NCI-H187 (cell line): ENCODE data around the gene IFIT1B.
"Not testable (repeated sequence)": the region's sequence is repeated elsewhere in the genome, so short reads cannot be mapped to it uniquely, and the experiment has no call there.

ENCODE experiments used
- DNase-seq, 2 experiments: peaks; one replicate each; lab custom pipeline; 2025; lab: John Stamatoyannopoulos, UW

The IFIT1B gene

GRCh38 chr10:89348481-89348880 lies 29.4 kb upstream of the IFIT1B start:
- DNase-seq = no peak

GRCh38 chr10:89348975-89349374 lies 28.9 kb upstream of the IFIT1B start:
- no peak for DNase-seq

DNA sequence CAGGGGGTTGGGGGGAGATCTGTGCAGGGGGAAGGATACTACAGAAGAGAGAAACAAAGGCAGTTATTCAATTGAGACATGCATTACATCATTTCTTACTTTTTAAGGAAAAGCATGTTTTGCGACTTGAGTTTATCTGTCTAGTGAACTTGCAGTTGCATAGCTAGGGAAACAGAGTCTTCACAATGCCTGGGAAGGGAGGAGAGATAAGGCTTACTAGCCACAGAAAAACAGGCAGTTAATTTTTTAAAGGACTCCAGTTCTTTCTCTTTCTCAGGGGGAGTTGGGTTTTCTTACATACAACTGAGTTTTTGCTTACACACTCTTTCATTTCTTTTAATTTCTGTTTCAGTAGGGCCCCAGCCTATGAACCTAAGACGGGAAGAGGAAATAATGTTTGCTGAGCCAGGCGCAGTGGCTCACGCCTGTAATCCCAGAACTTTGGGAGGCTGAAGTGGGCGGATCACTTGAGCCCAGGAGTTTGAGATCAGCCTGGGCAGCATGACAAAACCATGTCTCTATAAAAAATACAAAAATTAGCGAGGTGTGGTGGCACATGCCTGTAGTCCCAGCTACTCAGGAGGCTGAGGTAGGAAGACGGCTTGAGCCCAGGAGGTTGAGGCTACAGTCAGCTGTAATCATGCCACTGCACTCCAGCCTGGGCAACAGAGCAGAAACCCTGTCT lies 27.1 kb upstream of the IFIT1B start:
- not testable (repeated sequence) for DNase-seq

- DNase-seq = no peak
These were observed 26.5 kb upstream of the IFIT1B start for GRCh38 chr10:89351412-89351779.

GRCh38 chr10:89351780-89352597 lies 25.9 kb upstream of the IFIT1B start:
- no peak for DNase-seq

- DNase-seq = no peak
These were observed 25.1 kb upstream of the IFIT1B start for GRCh38 chr10:89352802-89353201.

DNA sequence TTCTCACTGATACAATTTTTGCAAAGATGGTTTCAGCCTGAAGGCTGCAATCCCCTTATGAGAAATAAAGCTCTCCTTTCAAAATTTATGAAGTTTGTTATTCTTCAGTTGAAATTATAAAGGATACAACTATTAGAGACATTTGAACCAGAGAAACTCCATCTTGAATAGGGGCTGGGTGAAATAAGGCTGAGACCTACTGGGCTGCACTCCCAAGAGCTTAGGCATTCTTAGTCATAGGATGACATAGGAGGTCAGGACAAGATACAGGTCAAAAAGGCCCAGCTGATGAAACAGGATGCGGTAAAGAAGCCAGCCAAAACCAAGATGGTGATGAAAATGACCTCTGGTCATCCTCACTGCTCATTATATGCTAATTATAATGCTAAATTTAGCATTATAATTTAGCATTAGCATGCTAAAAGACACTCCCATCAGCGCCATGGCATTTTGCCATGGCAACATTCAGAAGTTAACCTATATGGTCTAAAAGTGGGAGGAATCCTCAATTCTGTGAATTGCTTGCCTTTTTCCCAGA lies 22.4 kb upstream of the IFIT1B start:
- no peak for DNase-seq

DNA sequence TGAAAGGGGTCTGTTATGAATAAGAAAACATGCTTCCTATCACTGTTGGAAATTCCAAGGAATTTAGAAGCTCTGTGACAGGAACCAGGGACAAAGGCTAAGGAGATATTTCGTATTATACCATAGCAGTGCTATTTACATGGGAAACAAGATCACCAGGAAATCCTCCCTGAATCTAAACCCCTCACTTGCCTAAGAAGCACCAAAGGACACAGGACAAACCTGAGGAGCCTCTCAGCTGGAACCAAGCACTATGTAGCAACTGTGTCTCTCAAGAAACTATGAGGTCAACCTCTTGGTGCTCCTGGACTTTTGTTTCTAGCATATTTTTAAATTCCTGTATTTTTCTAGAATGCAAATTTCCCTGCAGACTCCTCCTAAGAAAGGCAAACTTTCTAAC lies 20.8 kb upstream of the IFIT1B start:
- DNase-seq = no peak

GRCh38 chr10:89357975-89358374 lies 19.9 kb upstream of the IFIT1B start:
- DNase-seq = no peak

DNA sequence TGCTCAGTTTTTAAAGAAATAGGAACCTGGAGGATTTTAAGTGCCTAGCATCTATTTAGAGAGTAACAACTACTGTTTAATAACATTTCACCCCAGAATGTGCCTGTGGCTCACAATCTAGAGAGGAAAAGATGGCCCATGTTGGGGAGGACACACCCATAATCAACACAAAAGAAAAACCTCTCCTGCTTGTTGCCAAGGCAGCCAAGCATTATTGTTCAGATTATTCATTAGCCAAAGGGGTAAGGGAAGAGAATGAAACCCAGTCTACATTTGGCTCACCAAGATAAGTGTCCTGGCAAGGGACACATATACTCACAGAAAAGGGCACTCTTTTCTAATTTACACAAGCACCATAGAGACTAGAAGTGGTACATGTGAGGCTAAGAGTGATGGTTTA lies 17.7 kb upstream of the IFIT1B start:
- no peak for DNase-seq

GRCh38 chr10:89362929-89363328 lies 14.9 kb upstream of the IFIT1B start:
- no peak for DNase-seq

DNA sequence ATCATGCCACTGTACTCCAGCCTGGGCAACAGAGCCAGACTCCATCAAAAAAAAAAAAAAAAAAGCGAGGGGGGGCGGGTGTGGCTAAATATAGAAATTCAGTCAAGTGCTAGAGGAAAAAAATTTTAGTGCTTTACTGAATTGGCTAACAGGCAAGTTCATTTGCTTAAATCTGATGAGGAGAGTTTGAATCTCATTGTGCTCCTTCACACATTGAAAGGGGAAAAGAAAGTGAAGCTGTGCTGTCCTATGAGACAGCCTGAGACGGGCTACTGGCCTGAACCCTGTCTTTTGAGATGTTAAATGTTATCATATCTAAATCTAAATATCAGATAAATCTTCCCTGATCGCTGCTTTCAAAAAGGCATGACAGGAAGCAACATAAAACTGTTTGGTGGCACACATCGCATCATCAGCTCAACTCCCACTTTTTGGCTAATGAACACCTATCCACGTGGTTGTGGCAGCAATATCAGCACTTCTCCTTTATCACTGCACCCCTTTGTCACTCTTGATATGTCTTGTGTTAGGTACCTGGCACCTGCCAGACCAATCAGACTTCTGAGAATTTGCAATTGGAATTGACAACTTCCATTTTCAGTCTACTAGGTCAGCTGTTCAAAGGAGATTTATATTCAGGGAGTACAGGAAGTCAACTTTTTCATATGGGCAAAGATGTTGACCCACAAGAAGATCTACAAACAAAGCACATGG lies 14.0 kb upstream of the IFIT1B start:
- no peak for DNase-seq

GRCh38 chr10:89364531-89364930 lies 13.3 kb upstream of the IFIT1B start:
- no peak for DNase-seq

DNA sequence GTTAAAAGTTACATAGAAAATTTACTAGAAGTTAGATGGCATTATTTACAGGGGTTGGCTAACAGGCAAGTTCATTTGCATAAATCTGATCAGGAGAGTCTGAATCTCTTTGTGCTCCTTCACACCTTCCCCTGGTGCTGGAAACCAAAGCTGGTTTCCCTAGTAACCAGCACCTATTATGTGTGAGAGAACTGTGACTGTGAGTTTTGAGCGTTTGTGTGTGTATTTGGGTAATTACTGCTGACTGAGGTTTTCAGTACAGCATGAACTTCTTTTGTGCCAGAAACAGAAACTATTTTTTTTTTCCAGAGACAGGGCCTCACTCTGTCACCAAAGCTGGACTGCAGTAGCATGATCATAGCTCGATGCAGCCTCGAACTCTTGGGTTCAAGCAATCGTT lies 10.3 kb upstream of the IFIT1B start:
- DNase-seq = no peak

- DNase-seq = no peak
These were observed 9.7 kb upstream of the IFIT1B start for GRCh38 chr10:89368129-89368528.

GRCh38 chr10:89369156-89370105 lies 8.4 kb upstream of the IFIT1B start:
- DNase-seq = no peak

- DNase-seq = no peak
These were observed 6.8 kb upstream of the IFIT1B start for GRCh38 chr10:89371079-89371478.

- DNase-seq = no peak
These were observed 5.9 kb upstream of the IFIT1B start for GRCh38 chr10:89371987-89372386.

- DNase-seq = no peak
These were observed 3.7 kb upstream of the IFIT1B start for GRCh38 chr10:89373916-89374711.

- DNase-seq = no peak
These were observed 3.1 kb upstream of the IFIT1B start for GRCh38 chr10:89374713-89375141.

DNA sequence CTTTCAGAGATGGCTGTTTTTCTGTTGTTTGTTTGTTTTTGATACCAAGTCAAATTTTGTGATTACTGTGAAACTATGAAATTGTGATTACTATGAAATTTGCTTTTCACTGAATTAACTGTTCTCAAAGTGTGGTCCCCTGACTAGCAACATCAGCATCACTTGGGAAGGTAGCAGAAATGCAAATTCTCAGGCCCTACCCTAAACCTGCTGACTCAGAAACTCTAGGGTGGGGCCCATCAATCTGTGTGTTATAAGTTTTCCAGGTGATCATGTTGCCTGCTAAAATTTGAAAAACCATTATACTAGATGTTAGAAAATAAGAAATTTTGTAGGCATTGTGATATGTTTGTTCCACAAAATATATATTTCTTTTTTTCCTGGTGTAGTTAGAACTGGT lies 1.2 kb downstream of the IFIT1B start:
- no peak for DNase-seq
